Measurements from ENCODE around the gene ZSCAN26. TPM values are rescaled to one million over a fixed set of nuclear protein-coding genes. Genes with fewer than 3 reads are reported as not detected.

ZSCAN26 gene
- total RNA-seq, 1 experiment from 2014 or later = 9.0 TPM

- Histone ChIP-seq H3K23me2 (ENCODE audit: insufficient read length, low read depth, low read length, poor library complexity, severe bottlenecking) (no peaks in the 10 kb centered on the region), H3K56ac (ENCODE audit: insufficient read length, low read depth, low read length) (no peak overlapping the region), H3T11ph (ENCODE audit: low read length) (no peak overlapping the region), H3K4me2 (ENCODE audit: insufficient read depth, insufficient read length, low read length) (no peak overlapping the region), H4K8ac (replicated peaks; ENCODE audit: insufficient read length, low read depth, low read length) (no peak overlapping the region), H2AK5ac (ENCODE audit: insufficient read length, low read length) (no peak overlapping the region), H2BK120ac (ENCODE audit: low read depth, low read length, poor library complexity, severe bottlenecking) (no peak overlapping the region), H3K79me2 (ENCODE audit: insufficient read depth, low read length) (no peaks in the 10 kb centered on the region), H2BK15ac (ENCODE audit: low read depth, low read length) (no peak overlapping the region), H2BK20ac (ENCODE audit: low read depth, low read length, poor library complexity, severe bottlenecking) (no peak overlapping the region), H3K79me1 (ENCODE audit: insufficient read depth, low read depth, low read length, poor library complexity, severe bottlenecking) (no peaks in the 10 kb centered on the region), H4K20me1 (ENCODE audit: control insufficient read depth, insufficient read depth, insufficient read length) (no peaks in the 10 kb centered on the region), H3K27ac (ENCODE audit: insufficient read length, low read depth, low read length) (no peak overlapping the region), H2BK12ac (ENCODE audit: insufficient read length, low read depth, low read length) (no peak overlapping the region), H3K23ac (ENCODE audit: insufficient read length, low read depth, low read length) (no peak overlapping the region), H4K5ac (ENCODE audit: insufficient read length, low read depth, low read length) (no peak overlapping the region), H3K14ac (ENCODE audit: insufficient read depth, low read length) (no peak overlapping the region), H2AFZ (ENCODE audit: low read length) (no peak overlapping the region), H2BK5ac (ENCODE audit: insufficient read length, low read length) (no peak overlapping the region), H3K18ac (ENCODE audit: insufficient read length, low read depth, low read length) (no peak overlapping the region), H3K9ac (ENCODE audit: extremely low read depth, insufficient read length, low read length) (no peak overlapping the region), H3K9me3 (ENCODE audit: control insufficient read depth, low read depth, low read length) (no peaks in the 10 kb centered on the region), H3K4ac (ENCODE audit: low read depth, low read length) (no peak overlapping the region), H4K91ac (ENCODE audit: insufficient read length, low read depth, low read length) (no peak overlapping the region), H3K4me1 (ENCODE audit: insufficient read depth, low read length) (no peaks in the 10 kb centered on the region), H3K27me3 (ENCODE audit: insufficient read depth, low read length) (no peaks in the 10 kb centered on the region)
- Mint-ChIP-seq H3K27me3 (ENCODE audit: low read depth) (no peaks in the 10 kb centered on the region), H3K27ac (no peak overlapping the region), H3K4me3 (no peak overlapping the region), H3K4me1 (peaks cover 5 to 7% of the 10 kb centered on the region in 2 experiments), H3K9me3 (no peaks in the 10 kb centered on the region; a peak in 2 of 5 replicates), H3K36me3 (ENCODE audit: insufficient read depth in 1 of 3, low read depth in 3 of 3) (peaks cover 6 to 27% (median 20%) of the 10 kb centered on the region in 3 experiments; a peak in 6 of 7 replicates)
- TF ChIP-seq, protein P1, sequence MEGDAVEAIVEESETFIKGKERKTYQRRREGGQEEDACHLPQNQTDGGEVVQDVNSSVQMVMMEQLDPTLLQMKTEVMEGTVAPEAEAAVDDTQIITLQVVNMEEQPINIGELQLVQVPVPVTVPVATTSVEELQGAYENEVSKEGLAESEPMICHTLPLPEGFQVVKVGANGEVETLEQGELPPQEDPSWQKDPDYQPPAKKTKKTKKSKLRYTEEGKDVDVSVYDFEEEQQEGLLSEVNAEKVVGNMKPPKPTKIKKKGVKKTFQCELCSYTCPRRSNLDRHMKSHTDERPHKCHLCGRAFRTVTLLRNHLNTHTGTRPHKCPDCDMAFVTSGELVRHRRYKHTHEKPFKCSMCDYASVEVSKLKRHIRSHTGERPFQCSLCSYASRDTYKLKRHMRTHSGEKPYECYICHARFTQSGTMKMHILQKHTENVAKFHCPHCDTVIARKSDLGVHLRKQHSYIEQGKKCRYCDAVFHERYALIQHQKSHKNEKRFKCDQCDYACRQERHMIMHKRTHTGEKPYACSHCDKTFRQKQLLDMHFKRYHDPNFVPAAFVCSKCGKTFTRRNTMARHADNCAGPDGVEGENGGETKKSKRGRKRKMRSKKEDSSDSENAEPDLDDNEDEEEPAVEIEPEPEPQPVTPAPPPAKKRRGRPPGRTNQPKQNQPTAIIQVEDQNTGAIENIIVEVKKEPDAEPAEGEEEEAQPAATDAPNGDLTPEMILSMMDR (conservative IDR thresholded peaks at IDR 0.05) = no peak
- DNase-seq = no peak
- no CpG with 5 or more reads among the region's 1 CpG for WGBS (ENCODE audit: extremely low coverage, insufficient read length, low lambda C conversion rate)
Observed at GRCh38 chr6:28240471-28240870, 26.5 kb upstream of the ZSCAN26 start.
